Measurements from ENCODE around the gene IFIH1.

The IFIH1 gene

DNA sequence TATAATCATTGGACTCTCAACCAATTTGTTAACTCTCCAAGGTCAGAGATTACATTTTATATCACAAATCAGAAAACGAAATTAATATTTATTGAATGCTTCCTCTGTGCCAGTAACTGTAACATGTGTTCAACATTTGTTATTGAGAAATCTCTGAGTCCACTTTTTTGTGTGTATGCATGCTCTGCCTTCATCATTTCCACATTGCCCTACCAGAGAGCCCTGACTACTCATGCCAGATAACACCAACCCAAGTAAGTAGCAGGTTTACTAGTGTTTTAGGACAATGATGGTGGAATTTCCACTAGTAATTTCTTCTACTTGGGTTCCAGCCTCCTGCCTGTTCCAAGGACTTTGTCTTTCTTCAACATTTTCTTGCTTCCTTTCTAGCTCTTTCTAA, 61.1 kb downstream of the IFIH1 start:
- no peak for DNase-seq (ENCODE audit: low read depth)

- DNase-seq (ENCODE audit: low read depth) = no peak
Measured at GRCh38 chr2:162256591-162256991, 61.9 kb downstream of the IFIH1 start.

DNA sequence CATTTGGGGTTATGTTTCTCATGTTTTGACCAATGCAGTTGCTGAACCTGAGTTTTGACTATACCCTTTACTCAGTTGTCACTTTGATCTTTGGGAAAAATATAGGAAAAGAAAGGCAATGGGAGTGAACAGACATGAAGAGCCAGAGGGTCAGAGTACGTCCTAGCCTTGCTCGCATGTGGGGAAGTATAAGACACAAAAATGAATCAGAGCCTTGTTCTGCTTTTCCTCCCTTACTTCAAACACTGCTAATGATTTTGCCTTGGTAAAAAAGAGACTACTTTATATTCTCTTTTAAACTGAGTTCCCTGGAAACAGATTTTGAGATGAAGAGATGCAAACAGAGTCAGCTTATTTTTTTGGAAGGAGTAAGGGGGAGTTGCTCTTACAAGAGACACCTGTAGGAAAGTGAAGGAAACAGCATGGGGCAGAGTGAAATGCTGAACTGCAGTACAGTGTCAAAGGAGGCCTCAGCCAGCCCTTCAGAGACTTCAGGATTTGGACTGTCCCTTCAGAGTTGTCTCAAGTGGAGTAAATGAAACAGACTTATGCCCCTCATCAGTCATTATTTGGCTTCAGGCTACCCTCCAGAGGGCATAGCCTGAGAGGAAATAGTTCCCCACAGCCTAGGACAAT, 64.1 kb downstream of the IFIH1 start:
- no peak for DNase-seq (ENCODE audit: low read depth)

DNA sequence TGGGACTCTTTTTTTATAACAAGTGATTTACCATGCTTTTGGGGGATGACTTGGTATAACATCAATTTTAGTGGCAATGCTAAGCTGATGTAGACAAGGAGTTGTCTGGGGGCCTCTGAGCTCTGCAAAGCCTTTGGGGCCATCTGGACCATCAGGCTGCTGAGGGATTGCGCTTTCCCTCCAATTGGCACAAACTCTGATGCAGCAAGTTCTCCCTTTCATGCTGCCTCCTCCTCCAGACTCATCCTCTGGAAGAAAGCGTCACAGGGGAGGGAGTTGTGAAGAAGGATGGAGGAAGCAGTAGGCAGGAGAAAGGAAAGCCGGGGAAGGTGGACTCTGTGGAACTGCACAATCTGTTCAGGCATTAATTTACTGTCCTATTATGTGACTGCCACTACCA, 65.0 kb downstream of the IFIH1 start:
- DNase-seq (ENCODE audit: low read depth) = no peak

- DNase-seq (ENCODE audit: low read depth) = no peak
Measured at GRCh38 chr2:162252153-162252552, 66.3 kb downstream of the IFIH1 start.

DNA sequence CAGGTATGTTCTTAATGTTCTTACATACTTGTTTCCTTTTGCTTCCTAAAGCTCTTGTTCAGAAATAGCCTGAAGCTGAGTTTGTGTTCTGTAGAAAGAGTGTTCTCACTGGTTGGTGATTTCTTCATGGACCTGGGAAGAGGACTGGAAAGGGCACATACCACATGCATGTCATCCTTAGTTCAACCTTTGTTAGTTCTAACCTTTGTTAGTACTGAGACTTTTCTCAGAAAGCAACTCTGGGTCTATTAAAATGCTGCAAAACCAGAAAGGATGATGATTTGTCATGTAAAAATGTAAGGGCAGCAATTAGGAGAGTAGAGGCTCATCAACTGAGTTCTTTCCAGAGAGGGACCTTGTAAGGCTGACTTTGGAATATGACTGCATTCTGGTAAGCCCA, 72.7 kb downstream of the IFIH1 start:
- DNase-seq (ENCODE audit: low read depth) = peak; percentile 56

- DNase-seq (ENCODE audit: low read depth) = no peak
Measured at GRCh38 chr2:162245061-162245460, 73.4 kb downstream of the IFIH1 start.

DNA sequence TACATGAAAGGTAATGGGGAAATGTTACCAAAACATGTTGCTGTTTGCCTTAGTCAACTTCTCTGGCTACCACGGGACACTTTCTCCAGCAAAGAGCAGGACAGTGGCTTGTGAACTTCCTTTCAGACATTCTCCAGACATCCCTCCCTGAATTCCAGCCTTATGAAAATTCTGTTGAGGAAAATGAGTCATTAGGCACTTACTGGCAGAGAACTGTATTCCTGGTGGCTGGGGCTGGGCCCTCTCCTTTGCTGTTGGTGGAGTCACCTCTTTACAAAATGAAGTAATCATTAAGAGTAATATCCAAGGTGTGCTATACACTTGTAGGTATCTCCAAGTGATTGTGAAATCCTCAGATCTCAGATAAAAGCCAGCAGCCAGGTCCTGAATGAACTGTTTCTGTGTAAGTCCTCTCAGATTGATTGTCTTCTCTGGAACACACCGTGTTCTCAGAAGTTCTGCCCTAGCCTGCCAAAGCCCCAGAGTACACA, 73.9 kb downstream of the IFIH1 start:
- DNase-seq (ENCODE audit: low read depth) = peak; percentile 87

DNA sequence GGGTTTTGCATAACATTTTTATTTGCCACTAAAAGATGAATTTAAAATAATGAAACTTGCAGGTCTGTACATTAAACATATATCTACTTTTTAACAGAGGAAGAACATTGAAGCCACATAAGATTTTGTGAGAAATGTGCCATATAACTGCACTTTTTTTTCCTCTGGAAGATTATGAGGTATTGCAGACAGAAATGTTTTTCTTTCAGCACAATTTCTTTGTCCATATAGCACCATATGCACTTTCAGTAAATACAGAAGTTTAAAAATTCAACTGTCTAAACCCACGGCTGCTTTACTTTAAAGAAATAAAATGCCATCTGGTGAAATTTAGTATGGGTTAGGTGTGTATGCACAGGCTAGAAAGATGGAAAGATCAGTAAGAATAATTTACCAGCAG, 74.8 kb downstream of the IFIH1 start:
- no peak for DNase-seq (ENCODE audit: low read depth)

DNA sequence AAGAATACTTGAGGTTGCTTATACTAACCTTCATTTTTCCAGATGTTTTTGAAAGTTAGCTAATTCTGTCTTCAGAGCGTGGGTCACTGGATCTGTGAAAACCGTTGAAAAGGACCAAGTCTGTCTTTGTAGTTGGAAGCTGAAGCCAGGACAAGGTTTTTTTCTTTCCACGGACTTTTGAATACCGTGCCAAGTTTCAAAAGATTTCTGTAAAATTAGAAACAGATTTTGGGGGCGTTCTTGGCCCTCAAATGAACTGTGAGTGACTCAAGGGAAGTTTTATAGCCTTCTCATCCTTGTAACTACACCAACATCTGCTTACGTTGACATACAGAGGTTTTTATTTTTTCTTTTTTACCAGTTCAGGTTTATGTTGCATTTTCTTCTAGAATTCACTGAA, 75.2 kb downstream of the IFIH1 start, which contains the start of gene FAP:
FAP (minus strand) TSS at position 152 of the 400 bp plus-strand sequence; CDS start at position 34, 118 bp downstream.
- DNase-seq (ENCODE audit: low read depth) = peak; percentile 79

- DNase-seq (ENCODE audit: low read depth) = peak; percentile 67
Measured at GRCh38 chr2:162242586-162243280, 75.8 kb downstream of the IFIH1 start.

DNA sequence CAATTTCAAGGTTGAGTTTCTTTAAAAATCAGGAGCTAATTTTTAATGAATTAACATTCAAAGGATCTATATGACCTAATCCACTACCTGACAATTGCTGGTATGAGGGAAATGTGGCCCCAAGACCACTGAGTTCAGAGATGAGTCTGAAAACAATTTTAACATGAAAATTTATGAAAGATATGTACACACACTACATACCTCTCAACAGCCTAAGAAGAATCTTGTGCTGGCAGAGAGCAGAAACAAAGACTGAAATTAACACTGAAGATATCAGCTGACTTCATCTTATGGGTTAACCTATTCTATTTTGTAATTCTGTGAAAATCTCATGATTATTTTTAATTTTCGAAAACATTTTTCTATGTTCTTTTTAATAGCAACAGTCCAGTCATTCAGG, 76.9 kb downstream of the IFIH1 start:
- no peak for DNase-seq (ENCODE audit: low read depth)

GRCh38 chr2:162234620-162235462, 83.6 kb downstream of the IFIH1 start:
- no peak for DNase-seq (ENCODE audit: low read depth)

DNA sequence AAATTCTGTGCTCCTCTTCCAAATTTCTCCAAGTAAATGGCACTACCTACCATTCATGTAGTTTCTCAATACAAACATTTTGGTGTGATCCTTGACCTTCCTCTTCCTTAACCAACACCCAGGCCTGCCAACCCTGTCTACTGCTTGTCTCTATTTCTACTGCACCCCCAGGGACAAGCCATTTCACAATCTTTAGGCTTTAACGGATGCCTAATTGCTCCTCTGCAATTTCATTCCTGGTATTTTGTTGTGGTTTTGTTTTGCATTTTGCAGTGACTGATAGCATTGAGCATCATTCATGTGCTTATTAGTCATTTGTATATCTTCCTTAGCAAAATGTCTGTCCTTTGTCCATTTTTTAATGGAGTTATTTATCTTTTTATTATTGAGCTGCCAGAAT, 85.3 kb downstream of the IFIH1 start:
- peak; percentile 79 for DNase-seq (ENCODE audit: low read depth)

- no peak for DNase-seq (ENCODE audit: low read depth)
Measured at GRCh38 chr2:162232671-162233070, 85.8 kb downstream of the IFIH1 start.

DNA sequence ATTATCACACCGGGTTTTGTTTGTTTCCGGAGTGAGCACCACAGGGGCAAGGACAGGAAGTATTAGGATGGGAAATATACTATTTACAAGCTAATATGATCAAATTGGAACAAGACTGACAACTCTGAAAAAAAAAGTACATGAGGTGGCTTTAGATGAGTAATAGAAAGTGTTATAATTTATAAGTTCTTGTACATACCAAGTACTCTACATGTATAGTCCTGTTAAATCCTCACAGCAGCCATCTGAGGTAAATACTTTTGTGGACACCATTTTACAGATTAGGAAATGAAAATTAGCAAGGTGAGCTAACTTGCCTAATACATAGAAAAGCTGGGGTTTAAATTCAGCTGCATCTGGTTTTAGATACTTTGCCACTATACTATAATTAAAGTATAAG, 86.5 kb downstream of the IFIH1 start:
- no peak for DNase-seq (ENCODE audit: low read depth)

- DNase-seq (ENCODE audit: low read depth) = no peak
Measured at GRCh38 chr2:162230761-162231160, 87.7 kb downstream of the IFIH1 start.

DNA sequence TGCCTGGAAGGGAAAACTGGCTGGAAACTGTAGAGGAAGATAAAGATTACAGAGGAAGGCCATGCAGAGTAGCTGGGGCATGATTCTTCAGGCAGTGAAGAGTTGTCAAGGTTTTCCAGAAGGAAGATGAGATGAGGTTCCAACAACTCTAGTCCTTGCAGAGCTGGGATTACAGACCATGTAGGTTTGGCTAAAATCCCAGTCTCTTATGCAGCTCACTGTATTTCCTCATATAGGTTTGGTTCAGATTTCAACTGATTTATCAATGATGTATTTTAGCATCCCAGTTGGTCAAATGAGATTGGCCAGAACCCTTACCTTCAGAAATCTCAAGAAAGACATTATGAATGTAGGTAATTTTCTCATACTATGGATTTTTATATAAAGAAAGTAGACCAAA, 91.6 kb downstream of the IFIH1 start:
- DNase-seq (ENCODE audit: low read depth) = no peak

DNA sequence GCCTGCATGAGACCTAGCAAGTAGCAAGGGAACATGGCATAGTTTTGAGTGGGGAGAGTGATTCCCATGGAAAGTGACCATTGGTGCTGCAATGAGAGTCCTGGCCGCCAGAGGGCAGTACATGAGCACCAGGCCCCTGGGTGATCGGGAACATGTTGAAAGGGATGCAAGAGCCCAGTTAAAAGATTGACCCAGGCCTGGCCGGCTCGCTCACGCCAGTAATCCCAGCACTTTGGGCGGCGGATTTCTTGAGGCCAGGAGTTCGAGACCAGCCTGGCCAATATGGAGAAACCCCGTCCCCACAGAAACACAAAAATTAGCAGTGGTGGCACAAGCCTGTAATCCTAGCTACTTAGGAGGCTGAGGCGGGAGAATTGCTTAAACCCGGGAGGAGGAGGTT, 97.4 kb downstream of the IFIH1 start:
- DNase-seq (ENCODE audit: low read depth) = no peak

GRCh38 chr2:162220368-162220767, 98.1 kb downstream of the IFIH1 start:
- no peak for DNase-seq (ENCODE audit: low read depth)

DNA sequence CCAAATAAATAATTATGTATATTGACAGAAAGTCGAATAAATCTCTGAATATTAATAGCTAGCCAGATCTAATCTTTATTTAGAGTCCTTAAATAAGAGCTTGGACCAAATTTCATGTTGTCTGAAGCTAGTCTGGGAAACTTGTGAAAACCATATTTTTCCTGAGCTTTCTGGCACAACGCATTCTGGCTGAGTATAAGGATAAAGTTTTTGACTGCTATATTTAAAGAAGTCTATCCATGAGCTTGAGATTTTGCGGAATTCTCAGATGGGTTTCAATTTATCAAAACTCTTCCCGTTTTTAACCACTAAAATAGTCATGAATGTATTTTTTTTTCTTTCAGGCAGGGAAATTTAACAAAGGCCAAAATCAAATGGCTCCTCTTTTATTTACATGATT, 99.1 kb downstream of the IFIH1 start:
- no peak for DNase-seq (ENCODE audit: low read depth)

GRCh38 chr2:162217598-162217997, 100.9 kb downstream of the IFIH1 start:
- DNase-seq (ENCODE audit: low read depth) = no peak

All from GM04503 (cell line).